GM19324 (cell line): ENCODE results near the gene ZFYVE9.

Experiments used
- ATAC-seq: cut with Tn5 transposase; IDR thresholded peaks from one replicate; pipeline ENCODE4 v1.9.1; 2021; ENCODE audit warnings: mild to moderate bottlenecking, moderate library complexity; ENCODE audit not compliant: unreplicated experiment, low FRiP score

Gene ZFYVE9

GRCh38 chr1:52325786-52326185, 183.9 kb downstream of the ZFYVE9 start:
- ATAC-seq, result no peak

- ATAC-seq, result no peak
These were observed 186.7 kb downstream of the ZFYVE9 start for GRCh38 chr1:52328615-52329014.

GRCh38 chr1:52332411-52332810, 190.5 kb downstream of the ZFYVE9 start:
- ATAC-seq, result no peak

GRCh38 chr1:52334906-52335528, 193.1 kb downstream of the ZFYVE9 start:
- no peak for ATAC-seq

GRCh38 chr1:52337439-52337838, 195.6 kb downstream of the ZFYVE9 start:
- no peak for ATAC-seq

- ATAC-seq, result no peak
These were observed 199.9 kb downstream of the ZFYVE9 start for GRCh38 chr1:52341655-52342260.

- ATAC-seq, result no peak
These were observed 202.1 kb downstream of the ZFYVE9 start for GRCh38 chr1:52343979-52344378.

- ATAC-seq, result no peak
These were observed 203.4 kb downstream of the ZFYVE9 start for GRCh38 chr1:52345252-52345651.

- ATAC-seq, result no peak
These were observed 204.8 kb downstream of the ZFYVE9 start for GRCh38 chr1:52346653-52347052.

GRCh38 chr1:52348704-52349300, 206.9 kb downstream of the ZFYVE9 start:
- no peak for ATAC-seq

GRCh38 chr1:52352690-52353089, 210.8 kb downstream of the ZFYVE9 start:
- no peak for ATAC-seq

GRCh38 chr1:52355436-52355835, 213.5 kb downstream of the ZFYVE9 start:
- no peak for ATAC-seq

GRCh38 chr1:52355847-52356505, 214.1 kb downstream of the ZFYVE9 start:
- no peak for ATAC-seq

- no peak for ATAC-seq
These were observed 215.0 kb downstream of the ZFYVE9 start for GRCh38 chr1:52356818-52357355.

GRCh38 chr1:52357397-52357796, 215.5 kb downstream of the ZFYVE9 start:
- ATAC-seq, result no peak

- ATAC-seq, result no peak
These were observed 217.1 kb downstream of the ZFYVE9 start for GRCh38 chr1:52358851-52359497.

GRCh38 chr1:52359676-52360594, 218.0 kb downstream of the ZFYVE9 start:
- no peak for ATAC-seq

- ATAC-seq, result no peak
These were observed 218.7 kb downstream of the ZFYVE9 start for GRCh38 chr1:52360595-52360968.

GRCh38 chr1:52364235-52364839, 222.4 kb downstream of the ZFYVE9 start:
- ATAC-seq, result no peak
